Sigmoid colon (tissue), 4 donors: ENCODE data around the gene EED.

ENCODE experiments used
- CTCF ChIP-seq, 4 experiments: fragments of 450-650 bp in 3 of 4; fragments of 200-600 bp in 1 of 4; IDR thresholded peaks; one replicate each; pipeline ENCODE4 v1.5.1; 2016 to 2019; ENCODE audit warnings: antibody characterized with exemption in 4 of 4, mild to moderate bottlenecking in 3 of 4, moderate library complexity in 2 of 4
- EP300 ChIP-seq, 4 donors: sonication (generic); formaldehyde crosslinking; IDR thresholded peaks; one replicate each; pipeline ENCODE4 v1.6.1; 2017; ENCODE audit warnings: antibody characterized with exemption in 4 of 4
- POLR2A ChIP-seq, 2 donors: fragments of 450-650 bp; IDR thresholded peaks; one replicate each; pipeline ENCODE4 v1.6.1; 2016; ENCODE audit warnings: antibody characterized with exemption in 2 of 2, mild to moderate bottlenecking in 2 of 2, moderate library complexity in 2 of 2
- POLR2AphosphoS5 ChIP-seq, 4 donors: sonication (generic); formaldehyde crosslinking; IDR thresholded peaks; one replicate each; pipeline ENCODE4 v1.6.1; 2017; ENCODE audit warnings: antibody characterized with exemption in 4 of 4

- TF ChIP-seq CTCF (IDR thresholded peaks at IDR 0.05) = no peak
- TF ChIP-seq POLR2A (IDR thresholded peaks at IDR 0.05) = no peak
- no peak for TF ChIP-seq POLR2AphosphoS5 (IDR thresholded peaks at IDR 0.05)
- TF ChIP-seq EP300 (IDR thresholded peaks at IDR 0.05) = no peak
Measured at GRCh38 chr11:86222081-86222480, 22.5 kb upstream of the EED start.
